Endodermal cell (in vitro differentiated cells): Measurements from ENCODE around the gene TTC39C. TPM values are rescaled to one million over a fixed set of nuclear protein-coding genes. Genes with fewer than 3 reads are reported as not detected.

Experiments used
- DNase-seq: peaks from one replicate; pipeline ENCODE4 v3.0.0-alpha.2; 2017
- H3K27ac ChIP-seq: 2 replicates; pipeline ENCODE4 v1.5.1; 2013; ENCODE audit warnings: mild to moderate bottlenecking, low read depth, low read length, moderate library complexity
- H3K27me3 ChIP-seq: 2 replicates; pipeline ENCODE4 v1.6.1; 2013; ENCODE audit warnings: mild to moderate bottlenecking, low read length, moderate library complexity; ENCODE audit not compliant: insufficient read depth, control insufficient read depth, poor library complexity, severe bottlenecking
- H3K36me3 ChIP-seq: 2 replicates; pipeline ENCODE4 v1.7.0; 2013; ENCODE audit warnings: mild to moderate bottlenecking, low read length, moderate library complexity; ENCODE audit not compliant: control insufficient read depth, insufficient read depth
- H3K4me1 ChIP-seq: one replicate; pipeline ENCODE4 v1.7.0; 2013; ENCODE audit warnings: low read length; ENCODE audit not compliant: control insufficient read depth, insufficient read depth
- H3K4me3 ChIP-seq: 2 replicates; pipeline ENCODE4 v1.5.1; 2013; ENCODE audit warnings: mild to moderate bottlenecking, low read length, moderate library complexity
- H3K9ac ChIP-seq: 2 replicates; pipeline ENCODE4 v1.6.1; 2013; ENCODE audit warnings: mild to moderate bottlenecking, low read length, moderate library complexity; ENCODE audit not compliant: poor library complexity, severe bottlenecking; ENCODE audit errors: extremely low read depth
- H3K9me3 ChIP-seq: 2 replicates; pipeline ENCODE4 v1.6.1; 2013; ENCODE audit warnings: mild to moderate bottlenecking, low read length, moderate library complexity; ENCODE audit not compliant: control insufficient read depth
- H3K27ac Mint-ChIP-seq: 2 replicates; pipeline ENCODE4 v1.8.0; 2020; ENCODE audit warnings: mixed read lengths
- H3K27me3 Mint-ChIP-seq: 2 replicates; pipeline ENCODE4 v1.8.0; 2021; ENCODE audit warnings: mild to moderate bottlenecking, mixed read lengths; ENCODE audit not compliant: insufficient read depth
- H3K36me3 Mint-ChIP-seq: 2 replicates; pipeline ENCODE4 v1.8.0; 2020; ENCODE audit warnings: low read depth, mixed read lengths
- H3K4me1 Mint-ChIP-seq: 2 replicates; pipeline ENCODE4 v1.8.0; 2020; ENCODE audit warnings: mixed read lengths
- H3K4me3 Mint-ChIP-seq: 2 replicates; pipeline ENCODE4 v1.8.0; 2020; ENCODE audit warnings: mild to moderate bottlenecking, moderate library complexity, mixed read lengths
- H3K9me3 Mint-ChIP-seq: 2 replicates; pipeline ENCODE4 v1.8.0; 2020; ENCODE audit warnings: mild to moderate bottlenecking, mixed read lengths
- CTCF ChIP-seq: fragments of 200-600 bp; sonication (generic); conservative IDR thresholded peaks from 2 replicates; pipeline ENCODE4 v1.5.0; 2021; ENCODE audit warnings: antibody characterized with exemption, mild to moderate bottlenecking
- WGBS, 2 experiments: methylation state at CpG; one replicate each; pipeline versions ENCODE4 v1.1.5 to v1.1.7; 2013; ENCODE audit warnings: missing lambda C conversion rate in 2 of 2, mixed read lengths in 1 of 2; ENCODE audit not compliant: insufficient coverage in 1 of 2, insufficient read length in 1 of 2; 5-methylcytosine and 5-hydroxymethylcytosine counted together
- total RNA-seq, 2 donors: library from RNA; stranded (reverse); fragmentation: NEBNext Ultra II Directional in 1 of 2; extraction: Animal tissue kit (Norgen Biotek cat#: 25700) in 1 of 2; gene quantifications; 2 replicates in 1 of 2; 3 replicates in 1 of 2; pipeline ENCODE4 v1.2.1, GENCODE V29; 2021

TTC39C gene
- total RNA-seq, 2 donors from 2014 or later, result 14.0 to 19.7 TPM

- H3K9me3 ChIP-seq, result no peaks in the 10 kb centered on the region
- no peaks in the 10 kb centered on the region for H3K36me3 ChIP-seq
- no peak for DNase-seq
- 79 to 88% methylated on average over 2 to 3 of the region's 3 CpGs for WGBS, 2 experiments
- TF ChIP-seq CTCF, result no peak
- no peaks in the 10 kb centered on the region for H3K36me3 Mint-ChIP-seq
- H3K27me3 Mint-ChIP-seq, result peaks cover 2% of the 10 kb centered on the region
- no peak overlapping the region for H3K27ac Mint-ChIP-seq
- H3K4me3 Mint-ChIP-seq, result no peak overlapping the region
- H3K27ac ChIP-seq, result no peak overlapping the region
- H3K9ac ChIP-seq, result no peak overlapping the region
- H3K4me1 ChIP-seq, result peaks cover 5% of the 10 kb centered on the region
- no peaks in the 10 kb centered on the region for H3K9me3 Mint-ChIP-seq
- no peaks in the 10 kb centered on the region for H3K27me3 ChIP-seq
- no peak overlapping the region for H3K4me3 ChIP-seq
- peaks cover 13% of the 10 kb centered on the region for H3K4me1 Mint-ChIP-seq
Observed at GRCh38 chr18:24002479-24002878, 12.1 kb upstream of the TTC39C start.

DNA sequence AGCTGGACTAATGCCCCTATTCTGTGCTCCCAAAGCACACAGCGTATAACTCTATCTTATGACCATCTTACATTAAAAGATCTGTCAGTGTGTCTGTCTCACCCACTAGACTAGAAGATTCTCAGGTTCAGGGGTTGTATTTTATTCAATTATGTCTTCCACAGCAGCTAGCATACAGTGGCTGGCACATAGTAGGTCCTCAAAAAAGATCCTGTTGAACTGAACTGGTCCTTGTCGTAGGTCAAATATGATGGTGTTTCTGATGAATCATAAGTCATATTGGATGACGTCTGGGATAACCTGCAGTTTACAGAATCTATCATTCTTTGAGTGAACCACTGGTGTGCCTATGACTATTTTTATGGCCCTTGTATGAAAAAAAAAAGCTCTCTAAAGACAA, 11.3 kb upstream of the TTC39C start:
- no peaks in the 10 kb centered on the region for H3K9me3 ChIP-seq
- H3K4me3 Mint-ChIP-seq, result no peak overlapping the region
- DNase-seq, result no peak
- peaks cover 13% of the 10 kb centered on the region for H3K4me1 Mint-ChIP-seq
- H3K36me3 Mint-ChIP-seq, result no peaks in the 10 kb centered on the region
- no peak overlapping the region for H3K27ac Mint-ChIP-seq
- H3K4me3 ChIP-seq, result no peak overlapping the region
- H3K27me3 ChIP-seq, result peaks cover 5% of the 10 kb centered on the region
- TF ChIP-seq CTCF, result no peak
- no peak overlapping the region for H3K27ac ChIP-seq
- H3K9me3 Mint-ChIP-seq, result no peaks in the 10 kb centered on the region
- H3K9ac ChIP-seq, result no peak overlapping the region
- 82 to 85% methylated on average over 3 of the region's 3 CpGs for WGBS, 2 experiments
- no peaks in the 10 kb centered on the region for H3K36me3 ChIP-seq
- peaks cover 5% of the 10 kb centered on the region for H3K4me1 ChIP-seq
- peaks cover 2% of the 10 kb centered on the region for H3K27me3 Mint-ChIP-seq

DNA sequence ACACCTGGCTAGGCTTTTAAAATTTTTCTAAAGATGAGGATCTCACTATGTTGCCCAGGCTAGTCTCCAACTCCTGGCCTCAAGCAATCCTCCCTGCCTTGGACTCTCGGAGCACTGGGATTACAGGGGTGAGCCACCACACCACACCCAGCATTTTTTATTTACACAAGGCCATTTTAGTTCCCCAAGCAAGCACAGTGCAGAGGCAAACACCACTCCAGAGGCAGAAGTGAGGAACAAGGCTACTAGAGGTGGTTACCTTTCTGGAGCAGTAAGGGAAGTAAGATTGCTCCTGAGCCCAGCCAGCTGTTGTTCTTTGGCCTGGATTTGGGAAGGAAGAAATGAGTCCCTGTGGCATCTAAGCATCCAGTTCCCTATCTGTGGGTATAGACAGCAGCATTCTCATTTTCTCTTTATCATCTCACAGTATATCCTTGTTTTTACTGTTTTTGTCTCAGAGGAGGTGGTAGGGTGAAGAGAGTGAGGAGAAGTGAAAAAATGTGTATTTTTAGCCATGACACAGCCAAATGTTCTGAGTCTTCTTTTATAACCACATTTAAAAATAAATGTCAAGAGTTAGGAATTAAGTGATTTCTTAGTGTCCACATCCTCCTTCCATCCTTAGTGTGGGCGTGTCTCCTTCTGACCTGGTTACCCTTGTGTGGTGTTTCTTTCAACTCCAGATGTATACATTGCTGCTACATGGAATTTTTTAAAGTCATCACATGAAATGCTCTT, 10.5 kb upstream of the TTC39C start:
- TF ChIP-seq CTCF, result no peak
- H3K27me3 ChIP-seq, result peaks cover 9% of the 10 kb centered on the region
- H3K36me3 ChIP-seq, result no peaks in the 10 kb centered on the region
- no peak overlapping the region for H3K9ac ChIP-seq
- H3K27ac ChIP-seq, result no peak overlapping the region
- no peaks in the 10 kb centered on the region for H3K36me3 Mint-ChIP-seq
- no peak overlapping the region for H3K27ac Mint-ChIP-seq
- peaks cover 5% of the 10 kb centered on the region for H3K4me1 ChIP-seq
- peaks cover 11% of the 10 kb centered on the region for H3K4me1 Mint-ChIP-seq
- no peaks in the 10 kb centered on the region for H3K9me3 Mint-ChIP-seq
- H3K4me3 Mint-ChIP-seq, result no peak overlapping the region
- no peak overlapping the region for H3K4me3 ChIP-seq
- H3K27me3 Mint-ChIP-seq, result peaks cover 7% of the 10 kb centered on the region
- DNase-seq, result no peak
- WGBS, 2 experiments, result 88% methylated on average over 2 of the region's 2 CpGs; no CpG with 5 or more reads in 1 of the 2 experiments
- no peaks in the 10 kb centered on the region for H3K9me3 ChIP-seq
